B cell (primary cell): ENCODE measurements around the gene SLC34A2.

ENCODE experiments used
- CTCF ChIP-seq: fragments of 200-600 bp; IDR thresholded peaks from one replicate; pipeline ENCODE4 v1.8.0; 2022; ENCODE audit warnings: antibody characterized with exemption, mild to moderate bottlenecking
- EZH2 ChIP-seq: IDR thresholded peaks from 2 replicates; pipeline ENCODE4 v1.6.1; 2012; ENCODE audit warnings: borderline replicate concordance, low read depth, mild to moderate bottlenecking, moderate library complexity, low read length; ENCODE audit not compliant: insufficient read depth, poor library complexity, severe bottlenecking

- TF ChIP-seq EZH2, result no peak
- TF ChIP-seq CTCF, result no peak
Observed at GRCh38 chr4:25637581-25638220, 17.9 kb upstream of the SLC34A2 start.
